Transverse colon (tissue), 4 donors: ENCODE data around the gene MICAL2. TPM values are rescaled to one million over a fixed set of nuclear protein-coding genes. Genes with fewer than 3 reads are reported as not detected.

ENCODE experiments used
- DNase-seq: peaks from one replicate; pipeline ENCODE4 v3.0.0-alpha.2; 2019
- H3K27ac ChIP-seq, 4 donors: fragments of 200-600 bp; sonication (generic); 2 replicates each; pipeline ENCODE4 v1.5.1; 2016 to 2018; ENCODE audit warnings: inconsistent platforms in 4 of 4
- H3K27me3 ChIP-seq: fragments of 200-600 bp; sonication (generic); 2 replicates; pipeline ENCODE4 v1.5.1; 2017; ENCODE audit warnings: inconsistent platforms
- H3K36me3 ChIP-seq, 4 donors: fragments of 200-600 bp; sonication (generic); 2 replicates each; pipeline ENCODE4 v1.5.1; 2017 to 2019; ENCODE audit warnings: inconsistent platforms in 4 of 4
- H3K4me1 ChIP-seq, 4 donors: fragments of 200-600 bp; sonication (generic); 2 replicates each; pipeline ENCODE4 v1.5.1; 2017 to 2020; ENCODE audit warnings: inconsistent platforms in 4 of 4
- H3K4me3 ChIP-seq, 4 donors: fragments of 200-600 bp; sonication (generic); 1 replicate in 1 of 4; 2 replicates in 3 of 4; pipeline versions ENCODE4 v1.5.1 to v1.6.1; 2017 to 2019; ENCODE audit warnings: inconsistent platforms in 4 of 4
- H3K9me3 ChIP-seq, 2 donors: fragments of 200-600 bp; sonication (generic); 2 replicates each; pipeline ENCODE4 v1.5.1; 2017 to 2019; ENCODE audit warnings: inconsistent platforms in 2 of 2
- EP300 ChIP-seq: sonication (generic); formaldehyde crosslinking; IDR thresholded peaks from one replicate; pipeline ENCODE4 v1.6.1; 2017; ENCODE audit warnings: antibody characterized with exemption, low read depth
- POLR2A ChIP-seq: fragments of 450-650 bp; IDR thresholded peaks from one replicate; pipeline ENCODE4 v1.6.1; 2016; ENCODE audit warnings: antibody characterized with exemption, mild to moderate bottlenecking, moderate library complexity
- POLR2AphosphoS5 ChIP-seq, 3 donors: sonication (generic); formaldehyde crosslinking; IDR thresholded peaks; one replicate each; pipeline ENCODE4 v1.6.1; 2016; ENCODE audit warnings: antibody characterized with exemption in 3 of 3
- WGBS, 2 donors: methylation state at CpG; one replicate each; pipeline ENCODE4 v1.1.5; 2018; ENCODE audit warnings: low coverage in 1 of 2; 5-methylcytosine and 5-hydroxymethylcytosine counted together
- in situ Hi-C, 4 donors: fragments of 200-750 bp; cut with MboI; loops; one replicate each; pipeline versions ENCODE4 v1.15.0 to v1.15.1; 2017; ENCODE audit warnings: low sequenced_read_pairs in 3 of 4, low pct_ligation_motif_present in 1 of 4, low pct_unique_long_range_greater_than_20kb in 1 of 4
- intact Hi-C: fragments of 100-400 bp; cut with DNase I; formaldehyde crosslinking; loops from one replicate; pipeline ENCODE4 v1.15.1; 2023; ENCODE audit warnings: low total_unique reads
- total RNA-seq, 4 donors: library from RNA; depleted of rRNA; stranded (reverse); fragments of >200 nt; gene quantifications; one replicate each; pipeline ENCODE4 v1.1.0, GENCODE V29; 2016
- TF ChIP-seq, protein P1 (sequence below), 5 experiments: fragments of 200-600 bp in 3 of 5; fragments of 450-650 bp in 2 of 5; sonication (generic) in 3 of 5; IDR thresholded peaks; 1 replicate in 2 of 5; 2 replicates in 3 of 5; pipeline ENCODE4 v1.5.1; 2016 to 2017; ENCODE audit warnings: antibody characterized with exemption in 5 of 5, inconsistent platforms in 3 of 5, mild to moderate bottlenecking in 2 of 5, moderate library complexity in 1 of 5

Gene MICAL2
- total RNA-seq, 4 donors from 2014 or later: 309 to 483 (median 316) TPM

GRCh38 chr11:12196872-12197271, 86.5 kb downstream of the MICAL2 start:
- Histone ChIP-seq H3K27me3 (no peaks in the 10 kb centered on the region), H3K4me3 (no peak overlapping the region), H3K4me1 (peaks cover 9 to 25% (median 15%) of the 10 kb centered on the region in 4 donors), H3K36me3 (no peaks in the 10 kb centered on the region), H3K27ac (peak overlapping the region in 3 of 4 donors; percentile 15 to 48 (median 31)), H3K9me3 (no peaks in the 10 kb centered on the region)
- in situ Hi-C loops: no loop called here
- no peak for DNase-seq
- intact Hi-C loops: no loop called here
- TF ChIP-seq POLR2AphosphoS5 (IDR thresholded peaks at IDR 0.05) (no peak), POLR2A (no peak), EP300 (no peak)
- TF ChIP-seq, protein P1, sequence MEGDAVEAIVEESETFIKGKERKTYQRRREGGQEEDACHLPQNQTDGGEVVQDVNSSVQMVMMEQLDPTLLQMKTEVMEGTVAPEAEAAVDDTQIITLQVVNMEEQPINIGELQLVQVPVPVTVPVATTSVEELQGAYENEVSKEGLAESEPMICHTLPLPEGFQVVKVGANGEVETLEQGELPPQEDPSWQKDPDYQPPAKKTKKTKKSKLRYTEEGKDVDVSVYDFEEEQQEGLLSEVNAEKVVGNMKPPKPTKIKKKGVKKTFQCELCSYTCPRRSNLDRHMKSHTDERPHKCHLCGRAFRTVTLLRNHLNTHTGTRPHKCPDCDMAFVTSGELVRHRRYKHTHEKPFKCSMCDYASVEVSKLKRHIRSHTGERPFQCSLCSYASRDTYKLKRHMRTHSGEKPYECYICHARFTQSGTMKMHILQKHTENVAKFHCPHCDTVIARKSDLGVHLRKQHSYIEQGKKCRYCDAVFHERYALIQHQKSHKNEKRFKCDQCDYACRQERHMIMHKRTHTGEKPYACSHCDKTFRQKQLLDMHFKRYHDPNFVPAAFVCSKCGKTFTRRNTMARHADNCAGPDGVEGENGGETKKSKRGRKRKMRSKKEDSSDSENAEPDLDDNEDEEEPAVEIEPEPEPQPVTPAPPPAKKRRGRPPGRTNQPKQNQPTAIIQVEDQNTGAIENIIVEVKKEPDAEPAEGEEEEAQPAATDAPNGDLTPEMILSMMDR (IDR thresholded peaks at IDR 0.05): no peak

- Histone ChIP-seq H3K36me3 (no peaks in the 10 kb centered on the region), H3K27me3 (no peaks in the 10 kb centered on the region), H3K27ac (peak overlapping the region in 1 of 4 donors; percentile 72), H3K9me3 (no peaks in the 10 kb centered on the region), H3K4me3 (no peak overlapping the region), H3K4me1 (peaks cover 9 to 22% (median 15%) of the 10 kb centered on the region in 4 donors)
- intact Hi-C loops: no loop called here
- TF ChIP-seq EP300 (no peak), POLR2A (no peak), POLR2AphosphoS5 (IDR thresholded peaks at IDR 0.05) (no peak)
- TF ChIP-seq, protein P1 (IDR thresholded peaks at IDR 0.05): no peak
- no peak for DNase-seq
- WGBS, 2 donors: 77% methylated on average over 5 of the region's 8 CpGs; no CpG with 5 or more reads in 1 of the 2 donors
- in situ Hi-C loops: no loop called here
Observed at GRCh38 chr11:12198251-12199222, 88.1 kb downstream of the MICAL2 start.

DNA sequence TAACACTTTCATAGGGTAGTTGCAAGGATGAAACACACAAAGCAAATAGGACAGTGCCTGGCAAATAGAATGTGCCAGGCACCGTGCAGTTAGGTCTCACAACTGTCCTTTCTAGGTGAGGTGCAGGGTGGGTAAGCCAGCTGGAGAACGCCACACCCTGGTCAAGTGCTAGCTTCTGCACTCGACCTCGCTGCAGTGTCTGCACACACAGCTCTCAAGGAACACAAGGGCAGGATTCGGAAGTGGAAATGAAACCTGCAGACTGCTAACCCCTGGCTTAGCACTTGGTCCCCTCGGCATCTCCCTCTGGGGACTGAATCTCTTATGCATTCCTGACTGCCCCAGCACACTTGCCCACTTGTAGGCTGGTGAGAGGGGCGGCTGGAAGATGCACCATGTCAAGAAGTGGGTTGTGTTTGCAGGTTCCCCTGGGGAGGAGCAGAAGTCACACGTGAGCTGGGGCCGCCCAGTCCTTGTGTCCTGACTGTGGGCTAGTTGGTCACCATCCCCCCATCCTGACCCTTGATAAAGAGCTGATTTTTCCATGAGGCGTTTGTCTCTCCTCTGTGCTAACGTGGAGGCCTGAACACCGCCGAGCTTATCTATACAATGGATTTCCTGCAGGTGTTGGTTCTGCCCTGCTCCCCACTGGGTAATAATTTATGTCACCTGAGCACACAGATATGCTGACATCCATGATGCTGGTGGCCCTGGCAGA, 89.0 kb downstream of the MICAL2 start:
- intact Hi-C loops: no loop called here
- no peak for TF ChIP-seq EP300
- TF ChIP-seq, protein P1 (IDR thresholded peaks at IDR 0.05): peak in 1 of 5 experiments; percentile 19
- peak overlapping the region; percentile 15 to 72 (median 56) for H3K27ac ChIP-seq
- H3K4me1 ChIP-seq: peaks cover 9 to 22% (median 15%) of the 10 kb centered on the region in 4 donors
- H3K36me3 ChIP-seq: no peaks in the 10 kb centered on the region
- H3K27me3 ChIP-seq: no peaks in the 10 kb centered on the region
- no peak overlapping the region for H3K4me3 ChIP-seq
- DNase-seq: peak; percentile 38
- WGBS, 2 donors: 59% methylated on average over 13 of the region's 13 CpGs; no CpG with 5 or more reads in 1 of the 2 donors
- no peaks in the 10 kb centered on the region for H3K9me3 ChIP-seq
- in situ Hi-C loops: no loop called here
